Omental fat pad (tissue), 4 donors: ENCODE data around the gene RAET1L. TPM values are rescaled to one million over a fixed set of nuclear protein-coding genes. Genes with fewer than 3 reads are reported as not detected.

Experiments used
- ATAC-seq: fragments of 150-250 bp; one replicate; pipeline ENCODE4 v1.9.1; 2016; ENCODE audit warnings: mild to moderate bottlenecking, moderate library complexity; ENCODE audit not compliant: low FRiP score
- DNase-seq: peaks from one replicate; pipeline ENCODE4 v3.0.0-alpha.2; 2019; ENCODE audit warnings: low spot score
- total RNA-seq, 4 donors: library from RNA; depleted of rRNA; stranded (reverse); fragments of >200 nt; gene quantifications; one replicate each; pipeline ENCODE4 v1.1.0, GENCODE V29; 2016
- TF ChIP-seq, protein P1 (sequence below), 3 donors: fragments of 450-650 bp; IDR thresholded peaks; one replicate each; pipeline ENCODE4 v1.5.1; 2016 to 2017; ENCODE audit warnings: antibody characterized with exemption in 3 of 3, mild to moderate bottlenecking in 3 of 3, moderate library complexity in 2 of 3

RAET1L gene
- total RNA-seq, 4 donors from 2014 or later: not detected

DNA sequence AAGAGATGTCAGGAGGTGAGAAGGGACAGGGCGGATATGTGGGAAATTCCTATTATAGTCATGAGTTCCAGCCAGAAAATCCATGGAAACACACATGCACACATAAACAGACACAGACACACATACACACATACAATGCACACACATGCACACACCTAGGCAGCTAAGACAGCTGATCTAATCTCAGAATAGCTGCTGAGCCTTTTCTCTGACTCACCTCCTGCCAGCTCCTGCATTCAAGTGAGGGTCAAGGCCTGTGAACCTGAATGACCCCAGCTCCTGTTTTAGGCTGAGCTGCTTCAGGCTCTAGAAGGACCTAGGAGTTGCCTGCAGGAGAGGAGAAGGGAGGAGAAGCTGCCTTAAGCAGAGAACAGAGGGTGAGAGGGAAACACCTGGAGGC is 21.6 kb upstream of the RAET1L start:
- no peak for ATAC-seq
- no peak for DNase-seq
- TF ChIP-seq, protein P1, sequence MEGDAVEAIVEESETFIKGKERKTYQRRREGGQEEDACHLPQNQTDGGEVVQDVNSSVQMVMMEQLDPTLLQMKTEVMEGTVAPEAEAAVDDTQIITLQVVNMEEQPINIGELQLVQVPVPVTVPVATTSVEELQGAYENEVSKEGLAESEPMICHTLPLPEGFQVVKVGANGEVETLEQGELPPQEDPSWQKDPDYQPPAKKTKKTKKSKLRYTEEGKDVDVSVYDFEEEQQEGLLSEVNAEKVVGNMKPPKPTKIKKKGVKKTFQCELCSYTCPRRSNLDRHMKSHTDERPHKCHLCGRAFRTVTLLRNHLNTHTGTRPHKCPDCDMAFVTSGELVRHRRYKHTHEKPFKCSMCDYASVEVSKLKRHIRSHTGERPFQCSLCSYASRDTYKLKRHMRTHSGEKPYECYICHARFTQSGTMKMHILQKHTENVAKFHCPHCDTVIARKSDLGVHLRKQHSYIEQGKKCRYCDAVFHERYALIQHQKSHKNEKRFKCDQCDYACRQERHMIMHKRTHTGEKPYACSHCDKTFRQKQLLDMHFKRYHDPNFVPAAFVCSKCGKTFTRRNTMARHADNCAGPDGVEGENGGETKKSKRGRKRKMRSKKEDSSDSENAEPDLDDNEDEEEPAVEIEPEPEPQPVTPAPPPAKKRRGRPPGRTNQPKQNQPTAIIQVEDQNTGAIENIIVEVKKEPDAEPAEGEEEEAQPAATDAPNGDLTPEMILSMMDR (IDR thresholded peaks at IDR 0.05): no peak

DNA sequence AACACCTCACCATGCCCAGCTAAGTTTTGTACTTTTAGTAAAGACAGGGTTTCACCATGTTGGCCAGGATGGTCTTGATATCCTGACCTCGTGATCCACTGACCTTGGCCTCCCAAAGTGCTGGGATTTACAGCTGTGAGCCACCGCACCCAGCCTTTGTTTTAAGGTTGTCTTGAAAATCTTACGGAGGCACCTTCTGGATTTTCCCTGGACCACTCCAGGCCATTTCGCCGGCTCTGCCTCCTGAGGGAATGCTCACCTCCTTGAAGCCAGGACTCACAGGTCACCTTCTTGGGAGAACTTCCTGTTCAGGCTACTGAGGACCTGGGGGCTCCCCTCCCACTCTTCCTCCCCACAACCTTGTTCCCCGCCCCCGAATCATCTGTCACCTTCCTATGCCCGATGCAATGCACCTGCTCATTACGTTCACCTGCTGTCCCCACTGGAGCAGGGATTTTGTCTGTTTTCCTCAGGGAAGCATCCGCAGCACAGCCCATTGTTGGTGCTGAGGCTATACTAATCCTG is 19.4 kb upstream of the RAET1L start:
- no peak for ATAC-seq
- TF ChIP-seq, protein P1 (IDR thresholded peaks at IDR 0.05): no peak
- no peak for DNase-seq

GRCh38 chr6:150043501-150044412 is 18.4 kb upstream of the RAET1L start:
- TF ChIP-seq, protein P1 (IDR thresholded peaks at IDR 0.05): no peak
- ATAC-seq (no peak), DNase-seq (no peak)

- DNase-seq (no peak), ATAC-seq (no peak)
- TF ChIP-seq, protein P1 (IDR thresholded peaks at IDR 0.05): no peak
Measured at GRCh38 chr6:150043096-150043495, 17.8 kb upstream of the RAET1L start.

DNA sequence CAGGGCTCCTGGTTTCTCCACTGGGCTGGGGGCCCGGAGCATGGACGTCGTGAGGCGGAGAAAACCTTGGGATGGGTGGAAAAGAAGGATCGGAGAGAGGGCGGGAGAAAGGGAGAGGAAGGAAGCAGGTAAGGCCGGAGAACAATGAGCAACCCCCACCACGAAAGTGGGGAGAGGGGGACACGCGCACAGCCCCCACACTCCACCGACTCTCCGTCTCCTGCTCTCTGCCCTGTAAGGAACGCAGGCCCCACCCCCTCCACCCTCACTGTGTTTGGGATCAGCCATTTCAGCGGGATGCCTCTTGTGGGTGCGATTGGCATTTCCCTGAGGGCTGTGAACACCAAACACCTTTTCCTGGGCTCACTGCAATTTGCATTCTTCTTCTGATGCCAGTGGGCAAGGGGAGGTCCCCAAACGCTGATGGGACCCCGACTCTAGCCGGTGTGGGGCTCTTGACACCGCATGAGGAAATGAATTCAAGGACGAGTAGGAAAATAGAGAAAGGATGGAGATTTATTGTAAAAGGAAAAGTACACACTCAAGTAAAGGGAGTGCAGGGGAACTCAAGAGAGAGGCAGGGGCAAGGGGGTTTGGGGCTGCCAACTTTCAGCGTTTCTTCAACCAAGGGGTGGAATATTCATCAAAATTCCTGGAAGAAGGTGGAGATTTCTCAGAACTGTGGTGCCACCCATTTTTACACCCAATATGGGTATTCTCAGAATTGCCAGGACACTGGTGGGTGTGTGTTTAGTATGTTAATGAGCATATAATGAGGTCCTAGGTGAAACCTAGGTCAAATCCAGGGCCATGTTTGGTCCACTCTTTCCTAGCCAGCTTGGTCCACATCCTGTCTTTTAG is 13.1 kb upstream of the RAET1L start:
- TF ChIP-seq, protein P1 (IDR thresholded peaks at IDR 0.05): no peak
- no peak for DNase-seq
- ATAC-seq: no peak

DNA sequence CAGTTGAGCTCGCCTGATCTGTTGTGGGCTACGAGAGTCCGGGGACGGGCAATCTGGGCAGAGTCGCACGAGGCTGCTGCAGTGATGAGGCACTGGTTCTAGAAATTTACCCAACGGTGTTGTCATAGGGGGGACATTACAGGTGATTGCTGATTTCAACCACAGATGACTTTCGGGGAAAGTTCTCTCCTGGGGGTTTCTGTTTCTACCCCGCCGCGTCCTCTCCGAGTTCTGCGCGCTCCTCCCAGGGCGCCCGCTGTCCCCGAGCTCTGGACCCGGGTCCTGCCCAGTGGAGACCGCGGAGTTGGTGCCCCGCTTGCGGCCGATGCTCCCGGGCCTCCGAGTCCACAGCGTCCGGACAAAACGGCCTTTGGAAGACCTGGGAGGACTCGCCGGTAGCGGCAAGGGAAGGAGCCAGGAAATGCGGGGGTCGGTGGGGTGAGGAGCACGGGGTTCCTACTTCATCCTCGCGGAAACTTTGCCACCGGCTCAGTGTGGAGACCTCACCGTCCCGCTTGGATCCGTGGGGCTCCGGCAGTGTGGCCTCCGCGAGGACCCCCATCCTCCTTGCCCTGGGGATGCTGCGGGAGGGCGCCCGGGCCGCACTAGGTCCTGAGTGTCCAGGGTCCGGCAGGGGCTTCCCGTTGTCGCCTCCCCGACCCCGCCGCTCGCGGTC is 12.3 kb upstream of the RAET1L start:
- TF ChIP-seq, protein P1 (IDR thresholded peaks at IDR 0.05): no peak
- no peak for ATAC-seq

More for the DNA sequence above, 12.3 kb upstream of the RAET1L start:
- DNase-seq: no peak
